GM18508 (cell line): ENCODE measurements around the gene HEATR1.
"Not testable (repeated sequence)": the region's sequence is repeated elsewhere in the genome, so short reads cannot be mapped to it uniquely, and the experiment has no call there.

Experiments used
- ATAC-seq: cut with Tn5 transposase; IDR thresholded peaks from one replicate; pipeline ENCODE4 v1.9.1; 2021; ENCODE audit warnings: moderate number of reproducible peaks; ENCODE audit not compliant: insufficient read depth, unreplicated experiment

HEATR1 gene

DNA sequence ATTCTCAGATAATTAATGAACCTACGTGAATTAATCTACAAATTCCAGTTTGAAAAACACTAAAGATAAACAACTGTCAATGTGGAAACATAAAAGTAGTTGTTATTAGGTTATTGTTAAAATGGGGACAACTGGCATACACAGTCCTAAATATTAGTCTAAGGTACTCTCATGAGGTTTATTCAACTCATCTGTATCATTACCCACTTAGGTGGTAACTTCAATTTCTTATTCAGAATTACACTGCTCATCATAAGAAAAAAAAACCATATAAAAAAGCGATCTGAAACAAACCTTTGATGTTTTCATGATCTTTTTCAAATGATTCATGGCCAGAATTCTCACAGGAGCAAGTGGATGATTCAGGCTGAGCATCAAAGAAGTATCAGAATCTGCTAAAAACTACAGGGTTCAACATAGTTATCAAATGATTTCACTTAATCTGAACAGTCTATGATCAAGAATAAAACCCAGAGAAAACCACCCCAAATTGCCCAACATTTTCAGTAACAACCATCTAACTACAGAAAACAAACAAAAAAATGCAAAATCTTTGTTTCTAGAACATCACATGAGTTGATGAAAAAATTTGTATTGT is 13.7 kb downstream of the HEATR1 start:
- ATAC-seq = no peak

DNA sequence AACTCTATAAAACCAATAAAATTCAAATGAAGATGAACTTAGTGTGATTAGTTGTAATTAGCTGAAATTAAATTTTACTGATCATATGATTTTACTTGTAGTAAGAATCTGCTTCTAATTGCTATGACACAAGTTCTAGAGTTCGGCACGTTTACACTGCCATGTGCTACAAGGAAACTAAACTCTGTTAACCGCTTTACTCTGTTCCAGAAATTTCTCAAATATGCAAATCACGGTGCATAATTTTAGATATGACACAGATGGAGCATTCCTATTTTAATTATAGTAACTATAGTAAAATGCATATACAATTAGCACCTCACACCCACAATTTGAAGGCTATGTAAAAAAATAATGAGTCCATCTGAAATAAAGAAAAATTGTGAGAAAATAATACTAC is 14.8 kb downstream of the HEATR1 start:
- no peak for ATAC-seq

DNA sequence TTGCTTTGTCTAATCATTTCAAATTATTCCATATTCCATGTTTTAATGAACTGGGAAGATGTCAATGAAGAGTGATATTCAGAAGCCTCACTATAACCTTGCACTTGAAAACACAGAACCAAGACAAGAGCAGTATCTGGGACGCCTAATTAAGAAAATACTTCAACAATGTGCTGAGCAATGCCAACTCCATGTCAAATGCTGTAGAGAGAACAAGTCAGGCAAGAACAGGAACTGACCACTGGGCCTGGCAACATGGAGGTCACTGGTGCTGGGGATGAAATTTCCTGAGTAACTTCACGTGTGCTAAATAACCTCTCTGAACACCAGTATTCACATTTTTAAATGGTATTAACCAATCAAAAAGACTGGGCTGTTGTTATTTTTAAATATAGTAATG is 22.8 kb downstream of the HEATR1 start:
- ATAC-seq = no peak

DNA sequence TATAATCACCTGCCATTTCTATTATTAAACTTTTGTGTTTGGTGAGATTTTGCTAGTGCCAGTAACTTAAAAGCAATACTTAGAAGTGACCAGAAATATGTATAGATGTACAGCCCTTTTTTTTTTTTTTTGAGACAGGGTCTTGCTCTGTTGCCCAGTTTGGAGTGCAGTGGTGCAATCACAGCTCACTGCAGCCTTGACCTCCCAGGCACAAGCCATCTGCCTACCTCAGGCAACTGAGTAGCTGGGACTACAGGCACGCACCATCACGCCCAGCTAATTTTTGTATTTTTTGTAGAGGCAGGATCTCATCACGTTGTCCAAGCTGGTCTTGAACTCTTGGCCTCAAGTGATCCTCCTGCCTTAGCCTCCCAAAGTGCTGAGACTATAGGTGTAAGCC is 23.9 kb downstream of the HEATR1 start:
- not testable (repeated sequence) for ATAC-seq

DNA sequence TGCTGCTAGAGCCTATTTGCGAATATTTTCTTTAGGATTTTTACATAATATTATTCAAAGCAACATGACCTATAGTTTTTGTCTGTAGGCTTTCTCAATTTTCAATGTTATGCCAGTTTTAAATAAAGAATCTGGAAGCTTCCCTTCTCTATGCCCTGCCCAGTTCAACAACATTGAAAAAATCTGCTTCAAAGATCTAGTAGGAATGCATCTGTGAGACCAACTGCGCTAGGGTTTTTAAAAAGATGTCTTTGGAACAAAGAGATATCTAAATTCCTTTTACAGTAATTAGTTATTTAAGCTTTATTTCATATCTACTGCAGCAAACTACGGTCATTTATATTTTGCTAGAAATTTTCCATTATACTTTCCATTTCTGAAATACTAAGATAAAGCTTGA is 25.7 kb downstream of the HEATR1 start:
- no peak for ATAC-seq

DNA sequence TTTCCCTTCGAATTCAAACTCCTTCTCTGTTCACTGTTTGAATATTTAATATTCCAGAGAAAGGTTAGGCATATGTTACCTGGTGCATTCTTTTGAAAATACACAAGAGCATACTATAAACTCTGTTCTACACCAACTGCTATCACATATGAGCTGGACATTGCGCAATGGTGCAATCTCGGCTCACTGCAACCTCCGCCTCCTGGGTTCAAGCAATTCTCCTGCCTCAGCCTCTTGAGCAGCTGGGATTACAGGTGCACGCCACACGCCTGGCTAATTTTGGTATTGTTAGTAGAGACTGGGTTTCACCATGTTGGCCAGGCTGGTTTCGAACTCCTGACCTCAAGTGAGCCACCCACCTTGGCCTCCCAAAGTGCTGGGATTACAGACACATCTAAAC is 27.3 kb downstream of the HEATR1 start:
- not testable (repeated sequence) for ATAC-seq

DNA sequence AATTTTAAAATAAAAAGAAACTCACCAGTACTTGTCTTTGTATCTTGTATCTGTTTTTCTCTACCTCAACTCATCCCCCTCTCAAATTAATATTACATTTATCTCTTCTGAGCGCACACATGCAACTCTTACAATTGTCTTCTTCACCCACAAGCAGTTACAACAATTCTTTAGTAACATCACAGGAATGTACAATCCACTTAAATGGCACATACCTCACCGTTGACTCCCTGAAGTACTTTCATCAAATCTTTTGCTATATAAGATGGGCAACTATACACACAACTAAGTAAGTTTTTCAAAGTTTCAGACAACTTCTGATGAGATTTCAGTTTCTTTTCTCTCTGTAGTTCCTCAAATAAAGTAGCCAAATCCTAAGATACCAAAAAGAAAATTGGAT is 28.3 kb downstream of the HEATR1 start:
- ATAC-seq = no peak

DNA sequence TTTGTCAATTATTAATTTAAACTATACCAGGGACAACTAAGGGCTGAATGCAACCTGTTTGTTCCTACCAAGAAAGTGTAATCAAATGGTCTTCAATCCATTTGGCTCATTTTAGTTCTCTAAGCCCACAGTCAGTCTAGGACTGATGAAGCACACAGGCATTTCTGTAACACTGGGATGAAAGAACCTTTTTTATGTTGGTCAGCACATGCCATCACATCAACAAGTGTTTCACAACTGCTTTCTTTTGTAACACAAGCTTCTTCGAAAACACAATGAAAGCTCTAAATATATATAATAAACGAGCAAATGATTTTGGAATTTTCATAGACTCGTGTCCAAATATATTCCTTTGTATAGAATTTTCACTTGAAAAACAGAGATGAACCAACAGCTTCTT is 28.8 kb downstream of the HEATR1 start:
- no peak for ATAC-seq

DNA sequence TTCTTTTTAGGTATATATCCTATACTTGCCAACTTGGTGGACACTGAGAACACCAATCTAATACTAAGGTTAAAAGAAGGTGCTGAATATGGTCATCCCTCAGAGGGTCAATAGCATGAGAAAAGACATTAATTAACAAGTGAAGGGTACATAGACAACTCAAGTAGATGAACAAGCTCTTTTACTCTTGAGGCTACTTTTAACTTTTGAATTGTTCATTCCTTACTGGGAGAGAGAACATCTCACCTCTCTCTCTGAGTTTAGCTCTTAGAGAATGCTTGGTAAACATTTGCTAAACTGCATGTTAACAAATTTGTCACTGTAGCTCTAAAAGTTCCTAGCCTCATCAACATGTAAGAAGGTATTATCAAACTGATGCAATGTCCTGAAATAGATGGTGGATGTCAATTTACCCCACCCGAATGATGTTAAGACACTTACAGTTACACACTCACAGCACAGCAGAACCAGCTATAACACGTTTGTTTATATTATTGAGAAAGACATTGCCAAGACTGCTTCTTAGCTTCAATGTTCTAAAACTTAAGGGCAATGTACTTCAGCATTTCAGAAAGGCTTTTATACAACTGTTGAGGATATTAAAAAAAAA is 35.9 kb downstream of the HEATR1 start:
- ATAC-seq = no peak

DNA sequence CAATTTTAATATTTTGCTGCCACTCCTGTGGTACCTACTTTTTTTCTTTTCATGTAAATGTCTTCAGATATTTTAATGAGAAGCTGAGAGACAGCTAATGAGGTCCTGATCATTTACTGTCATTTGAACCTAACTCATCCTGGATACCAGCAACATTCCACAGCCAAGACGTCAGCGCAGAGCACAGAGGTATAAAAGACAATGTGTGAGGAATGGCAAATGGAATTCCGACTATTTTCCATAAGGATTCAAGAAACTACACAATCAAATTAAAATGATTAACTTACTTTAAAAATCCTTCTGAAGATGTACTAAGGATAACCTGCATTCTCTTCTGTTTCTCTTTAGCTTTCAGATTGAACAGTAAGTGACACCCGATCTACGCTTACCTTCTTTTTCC is 38.8 kb downstream of the HEATR1 start:
- no peak for ATAC-seq

DNA sequence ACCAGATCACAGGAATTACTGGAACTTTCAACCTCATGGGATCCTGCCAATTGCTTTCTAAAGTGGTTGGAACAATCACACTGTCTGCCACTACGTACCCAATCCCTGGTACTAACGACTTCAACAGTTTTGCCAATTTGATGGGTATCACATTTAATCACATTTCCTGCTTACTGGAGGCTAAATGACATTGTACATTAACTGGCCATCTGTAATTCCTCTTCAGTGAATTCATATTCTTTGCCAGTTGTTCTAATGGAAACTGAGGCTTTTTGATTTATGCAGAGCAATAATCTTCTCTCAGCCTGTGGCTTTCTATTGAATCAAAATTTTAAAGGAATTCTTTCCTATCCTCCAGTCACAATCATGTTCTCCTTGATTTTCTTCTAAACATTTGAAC is 42.3 kb downstream of the HEATR1 start:
- no peak for ATAC-seq

DNA sequence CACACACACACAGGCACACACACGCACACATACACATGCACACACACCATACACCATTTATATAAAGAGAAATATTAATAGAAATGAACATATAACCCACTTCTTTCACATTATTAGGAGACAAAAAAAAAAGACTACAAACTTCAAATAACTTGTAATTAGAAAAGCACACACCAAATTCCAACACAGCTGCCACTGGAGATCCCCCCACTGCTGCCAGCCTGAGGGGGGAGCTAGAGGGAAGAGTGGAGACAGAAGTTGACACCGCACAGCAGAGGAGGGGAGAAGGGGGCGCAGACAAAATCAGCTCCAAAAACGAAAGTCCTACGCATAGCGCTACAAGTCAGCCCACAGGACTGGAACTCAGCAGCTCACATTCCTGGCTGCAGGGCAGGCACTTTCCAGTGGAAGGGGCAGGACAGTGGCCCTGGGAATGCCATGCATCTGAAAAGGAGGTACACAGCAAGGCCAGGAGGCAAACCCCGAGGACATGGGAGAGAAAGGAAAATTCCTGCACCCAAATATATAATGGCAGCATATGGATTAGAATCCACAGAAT is 44.0 kb downstream of the HEATR1 start:
- ATAC-seq = no peak

DNA sequence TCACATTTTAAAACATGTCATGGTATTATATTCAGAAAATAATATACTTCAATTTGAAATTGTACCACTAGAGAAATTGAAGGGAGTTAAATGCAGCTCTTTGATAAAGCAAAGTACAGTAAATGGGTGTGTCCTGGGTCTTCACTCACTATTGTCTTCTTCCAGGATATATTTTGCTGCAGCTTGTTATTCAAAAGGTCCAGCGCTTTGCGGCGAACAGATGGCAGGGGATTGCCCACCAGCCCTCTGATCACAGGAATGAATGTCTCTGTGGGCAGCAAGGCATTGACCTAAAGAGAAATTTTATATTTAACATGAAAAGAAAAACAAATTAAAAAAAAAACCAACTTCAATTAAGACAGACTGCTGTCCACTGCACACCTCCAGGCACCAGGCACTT is 45.5 kb downstream of the HEATR1 start:
- no peak for ATAC-seq

DNA sequence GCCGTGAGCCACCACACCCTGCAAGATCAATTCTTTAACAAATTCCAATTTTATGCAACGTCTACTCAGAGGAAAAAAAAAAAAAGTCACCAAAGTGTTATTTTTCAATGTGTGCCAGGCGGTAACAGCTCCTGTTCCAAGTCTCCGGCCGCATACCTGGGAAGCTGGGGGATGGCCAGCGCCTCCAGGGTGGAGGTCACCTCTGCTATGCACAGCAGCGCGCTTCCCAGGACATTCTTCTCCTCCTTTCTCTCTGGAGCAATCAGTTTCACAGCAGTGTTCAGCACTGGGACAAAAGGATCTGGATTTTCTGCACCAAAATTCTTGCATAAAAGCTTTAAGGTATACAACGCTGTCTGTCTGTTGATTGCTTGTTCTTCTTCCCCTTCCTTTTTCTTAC is 46.2 kb downstream of the HEATR1 start:
- ATAC-seq = no peak

DNA sequence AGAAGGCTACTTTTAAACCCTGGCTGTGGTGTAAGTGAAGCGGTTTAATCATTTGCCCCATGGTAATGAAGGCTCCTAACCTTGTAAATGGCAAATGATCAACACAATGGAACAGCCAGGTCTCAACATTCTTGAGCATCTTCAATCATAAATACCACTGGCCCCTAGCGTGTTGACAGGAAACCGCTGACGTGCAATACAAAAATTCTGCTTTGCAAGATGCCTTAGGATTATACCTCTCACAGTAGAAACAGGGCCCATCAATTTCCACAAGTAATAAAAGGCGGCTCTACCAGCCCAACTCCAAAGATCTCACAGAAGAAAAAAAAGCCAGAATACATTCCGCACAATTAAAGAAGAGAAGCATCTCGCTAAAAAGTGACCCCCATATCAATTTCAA is 47.7 kb downstream of the HEATR1 start:
- no peak for ATAC-seq

DNA sequence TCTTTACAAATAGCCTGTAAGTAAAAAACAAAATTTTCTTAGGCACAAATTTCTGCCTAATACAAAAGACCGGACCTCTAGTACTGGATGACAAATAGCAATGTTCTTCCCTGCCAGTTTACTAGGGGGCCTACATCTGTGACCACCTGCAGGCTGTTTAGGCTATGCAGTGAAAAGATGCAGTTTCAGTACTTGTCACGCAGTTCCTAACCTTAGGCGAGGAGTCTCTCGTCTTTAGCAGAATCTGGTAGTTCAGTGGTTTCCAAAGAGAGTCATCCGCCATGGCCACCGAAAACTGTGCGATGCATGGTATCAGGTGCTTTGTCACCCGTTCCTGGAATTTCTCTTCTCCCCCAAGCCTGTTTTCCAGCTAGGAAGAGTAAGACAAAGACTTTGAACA is 50.9 kb downstream of the HEATR1 start:
- no peak for ATAC-seq

DNA sequence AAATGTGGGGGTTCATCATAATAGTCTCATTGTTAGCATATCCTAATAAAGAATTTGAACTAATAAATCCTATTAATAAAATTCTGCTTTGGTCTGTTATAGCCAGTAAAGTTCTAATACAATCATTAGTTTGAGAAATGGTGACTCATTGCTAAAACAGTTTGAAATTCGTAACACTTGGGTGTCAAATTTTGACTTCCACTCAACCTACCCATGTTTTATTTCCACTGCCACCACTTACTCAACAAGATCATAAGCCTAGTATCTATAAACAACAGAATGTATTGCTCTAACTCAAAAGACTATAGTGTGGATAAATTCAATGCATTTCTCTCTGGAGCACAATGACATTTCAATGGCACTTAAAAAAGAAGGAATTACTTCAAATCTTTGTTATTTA is 51.4 kb downstream of the HEATR1 start:
- no peak for ATAC-seq

DNA sequence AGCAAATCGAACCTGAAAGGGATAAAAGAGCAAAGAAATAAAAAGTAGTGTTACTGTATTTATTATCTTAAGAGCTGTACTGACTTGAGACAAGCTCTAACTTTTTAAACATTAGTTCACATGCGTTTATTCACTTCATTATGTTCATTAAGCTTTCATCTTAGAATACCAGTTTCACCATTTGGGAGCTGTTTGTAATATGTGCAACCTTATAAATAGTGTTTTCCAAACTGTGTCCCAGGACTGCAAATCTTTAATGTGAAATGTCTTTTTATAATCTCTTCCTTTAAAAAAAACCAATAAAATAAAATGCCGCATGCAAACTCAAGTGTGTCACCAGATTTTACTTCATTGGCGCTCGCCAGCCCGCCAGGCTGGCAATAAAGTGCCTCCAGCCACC is 52.2 kb downstream of the HEATR1 start:
- ATAC-seq = no peak

DNA sequence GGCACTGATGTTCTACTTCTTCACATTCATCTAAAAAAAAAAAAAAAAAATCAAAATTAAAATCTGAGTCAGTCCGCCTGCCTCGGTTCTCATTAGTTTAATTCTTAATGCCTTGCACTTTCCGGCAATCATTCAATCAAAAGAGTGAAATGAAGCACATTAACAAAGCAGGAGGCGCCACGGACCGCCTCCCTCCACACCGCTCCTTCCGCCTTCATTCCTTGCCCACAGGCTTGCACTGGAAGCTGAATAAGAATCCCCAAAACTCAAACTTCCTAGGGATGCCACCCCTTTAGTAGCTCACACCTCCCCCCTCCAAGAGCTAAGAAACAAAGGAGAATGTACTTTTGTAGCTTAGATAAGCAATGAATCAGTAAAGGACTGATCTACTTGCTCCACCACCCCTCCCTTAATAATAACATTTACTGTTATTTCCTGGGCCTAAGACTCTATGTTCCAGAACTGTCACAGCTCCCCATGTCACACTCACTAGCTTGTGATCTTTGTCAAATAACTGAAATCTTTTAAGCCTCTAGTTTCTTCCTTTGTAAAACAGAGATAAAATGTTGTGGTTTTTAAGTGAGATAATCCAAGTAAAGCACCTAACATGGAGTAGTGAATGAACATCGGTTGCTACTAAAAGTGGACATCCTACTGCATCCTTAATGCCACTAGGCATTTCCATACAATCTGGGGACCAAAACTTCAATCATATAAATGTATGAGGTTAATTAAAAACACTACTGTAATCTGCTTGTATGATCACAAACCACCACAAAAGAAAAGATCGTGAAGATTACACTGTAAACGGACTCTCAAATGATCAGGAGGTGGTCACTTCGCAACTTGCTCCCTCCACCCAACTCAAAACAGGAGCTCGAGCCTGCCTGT is 53.1 kb downstream of the HEATR1 start:
- ATAC-seq = no peak

DNA sequence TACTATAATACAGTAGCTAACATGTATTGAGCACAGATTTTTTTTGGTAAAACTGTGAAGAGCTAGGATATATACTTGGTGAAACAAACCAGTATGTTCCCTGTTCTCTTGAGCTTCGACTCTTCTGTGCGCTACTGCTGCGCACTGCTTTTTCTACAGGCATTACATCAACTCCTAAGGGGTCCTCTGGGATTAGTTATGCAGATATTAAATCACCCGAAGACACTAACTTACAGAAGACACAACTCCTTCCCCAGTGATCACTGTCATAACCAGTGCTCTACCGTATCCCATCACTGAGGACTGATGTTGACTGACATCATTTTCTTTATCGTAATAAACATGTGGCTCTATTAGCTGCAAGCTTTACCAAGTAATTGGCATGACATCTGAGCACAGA is 55.9 kb downstream of the HEATR1 start:
- ATAC-seq = no peak

DNA sequence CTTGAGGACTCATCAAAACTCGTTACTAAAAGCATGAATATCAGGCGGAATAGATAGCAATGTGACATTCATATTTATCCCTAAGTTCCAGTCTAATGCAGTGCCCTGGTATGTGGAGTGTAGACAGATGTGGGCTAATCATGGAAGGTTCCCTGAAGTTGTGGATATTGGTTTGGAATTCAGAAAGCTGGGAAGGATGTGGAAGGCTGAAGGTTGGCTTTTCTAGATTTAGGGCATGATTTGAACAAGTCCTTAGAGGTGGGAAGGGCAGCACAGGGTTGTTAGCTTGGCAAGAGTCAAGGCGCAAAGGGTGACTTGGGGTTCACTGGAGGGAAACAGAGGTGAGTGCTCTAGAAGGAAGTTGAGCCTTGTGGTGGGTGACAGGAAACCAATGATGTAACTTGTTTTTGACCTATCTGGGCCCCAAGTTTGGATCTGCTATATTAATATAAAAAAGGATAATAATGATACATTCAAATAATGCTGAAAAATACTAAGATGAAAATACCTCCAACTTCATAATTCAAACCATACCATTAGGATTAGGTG is 58.6 kb downstream of the HEATR1 start:
- ATAC-seq = no peak
